ENCODE results near the gene ARMS2. TPM values are rescaled to one million over a fixed set of nuclear protein-coding genes. Genes with fewer than 3 reads are reported as not detected.

Gene ARMS2
- total and polyA plus RNA-seq, 2 experiments from 2014 or later: not detected

GRCh38 chr10:122494173-122494820 is 39.8 kb downstream of the ARMS2 start (continued):
- no peak for TF ChIP-seq EZH2phosphoT487 (IDR thresholded peaks at IDR 0.05; ENCODE audit: unreplicated experiment)
- no peak for TF ChIP-seq CREB1 (CRISPR knock-in tag; IDR thresholded peaks at IDR 0.05; ENCODE audit: low read depth)
- TF ChIP-seq ETS1 (IDR thresholded peaks at IDR 0.05): no peak

GRCh38 chr10:122494833-122495232 is 40.4 kb downstream of the ARMS2 start:
- Histone ChIP-seq H4K20me1 (replicated peaks; ENCODE audit: insufficient read depth) (no peaks in the 10 kb centered on the region), H3K27me3 (ENCODE audit: insufficient read depth) (no peaks in the 10 kb centered on the region), H3F3A (replicated peaks; ENCODE audit: low read depth) (no peaks in the 10 kb centered on the region), H3K9me2 (ENCODE audit: insufficient read depth) (no peaks in the 10 kb centered on the region), H2AFZ (no peak overlapping the region), H3K4me2 (no peak overlapping the region), H3K4me1 (ENCODE audit: insufficient read depth) (0 out of 2 replicates have a peak, but pooled peaks cover 4% of the 10 kb centered on the region), H3K36me3 (ENCODE audit: insufficient read depth) (no peaks in the 10 kb centered on the region), H3K4me3 (no peak overlapping the region), H3K27ac (ENCODE audit: low read depth) (no peak overlapping the region), H3K79me2 (replicated peaks; ENCODE audit: insufficient read depth) (no peaks in the 10 kb centered on the region)
- peaks cover 6% of the 10 kb centered on the region for H3K4me1 Mint-ChIP-seq
- no peak overlapping the region for H3K4me3 Mint-ChIP-seq
- H3K36me3 Mint-ChIP-seq (ENCODE audit: low read depth): no peaks in the 10 kb centered on the region
- ATAC-seq: no peak
- DNase-seq (ENCODE audit: low spot score): no peak
- no peaks in the 10 kb centered on the region for H3K9me3 Mint-ChIP-seq
- peaks cover 9% of the 10 kb centered on the region for H3K27me3 Mint-ChIP-seq (ENCODE audit: insufficient read depth, low read depth, poor library complexity)
- H3K27ac Mint-ChIP-seq: no peak overlapping the region
- TF ChIP-seq EZH2phosphoT487 (IDR thresholded peaks at IDR 0.05; ENCODE audit: unreplicated experiment): no peak
- no peak for TF ChIP-seq JUNB (IDR thresholded peaks at IDR 0.05; ENCODE audit: unreplicated experiment)
- no peak for TF ChIP-seq POLR2AphosphoS5 (IDR thresholded peaks at IDR 0.05; ENCODE audit: low read depth)
- no peak for TF ChIP-seq CTCF (conservative IDR thresholded peaks at IDR 0.05; ENCODE audit: low read depth in 2 of 2)
- no peak for TF ChIP-seq ZNF114 (CRISPR knock-in tag; IDR thresholded peaks at IDR 0.05)
- no peak for TF ChIP-seq EZH2 (IDR thresholded peaks at IDR 0.05; ENCODE audit: low read depth, unreplicated experiment)
- TF ChIP-seq REST (IDR thresholded peaks at IDR 0.05; ENCODE audit: unreplicated experiment): no peak
- TF ChIP-seq ETS1 (IDR thresholded peaks at IDR 0.05): no peak
- no peak for TF ChIP-seq NANOG (IDR thresholded peaks at IDR 0.05; ENCODE audit: borderline replicate concordance)
- no peak for TF ChIP-seq CREB1 (CRISPR knock-in tag; IDR thresholded peaks at IDR 0.05; ENCODE audit: low read depth)
- TF ChIP-seq STAT1 (IDR thresholded peaks at IDR 0.05; ENCODE audit: unreplicated experiment): no peak

Data from GM23338 (cell line).